Type B pancreatic cell (in vitro differentiated cells): ENCODE data around the gene NFU1. TPM values are rescaled to one million over a fixed set of nuclear protein-coding genes. Genes with fewer than 3 reads are reported as not detected.

ENCODE experiments used
- DNase-seq: peaks from one replicate; pipeline ENCODE4 v3.0.0; 2021; ENCODE audit warnings: mixed read lengths; ENCODE audit not compliant: unreplicated experiment; ENCODE audit errors: extremely low spot score
- H3K27ac Mint-ChIP-seq: 2 replicates; pipeline ENCODE4 v1.8.0; 2021; ENCODE audit warnings: mild to moderate bottlenecking, mixed read lengths
- H3K27me3 Mint-ChIP-seq: 2 replicates; pipeline ENCODE4 v1.8.0; 2021; ENCODE audit warnings: mixed read lengths
- H3K36me3 Mint-ChIP-seq: 2 replicates; pipeline ENCODE4 v1.8.0; 2021; ENCODE audit warnings: mixed read lengths
- H3K4me1 Mint-ChIP-seq: one replicate; pipeline ENCODE4 v1.8.0; 2021; ENCODE audit warnings: mixed read lengths; ENCODE audit not compliant: unreplicated experiment
- H3K4me3 Mint-ChIP-seq: 2 replicates; pipeline ENCODE4 v1.8.0; 2021; ENCODE audit warnings: mild to moderate bottlenecking, mixed read lengths
- H3K9me3 Mint-ChIP-seq: 2 replicates; pipeline ENCODE4 v1.8.0; 2021; ENCODE audit warnings: mixed read lengths
- total RNA-seq: library from RNA; stranded (reverse); gene quantifications from 2 replicates; pipeline ENCODE4 v1.2.1, GENCODE V29; 2021; ENCODE audit warnings: low replicate concordance
- TF ChIP-seq, protein P1 (sequence below): fragments of 200-600 bp; sonication (generic); conservative IDR thresholded peaks from 2 replicates; pipeline ENCODE4 v1.5.0; 2021; ENCODE audit warnings: antibody characterized with exemption, mild to moderate bottlenecking

NFU1 gene
- total RNA-seq, 1 donor from 2014 or later, result 34.0 TPM

GRCh38 chr2:69459936-69460335 is 22.7 kb upstream of the NFU1 start:
- Mint-ChIP-seq H3K4me3 (no peak overlapping the region), H3K36me3 (peaks cover 6% of the 10 kb centered on the region), H3K9me3 (no peaks in the 10 kb centered on the region), H3K4me1 (no peaks in the 10 kb centered on the region), H3K27me3 (no peaks in the 10 kb centered on the region), H3K27ac (no peak overlapping the region)
- no peak for DNase-seq
- TF ChIP-seq, protein P1, sequence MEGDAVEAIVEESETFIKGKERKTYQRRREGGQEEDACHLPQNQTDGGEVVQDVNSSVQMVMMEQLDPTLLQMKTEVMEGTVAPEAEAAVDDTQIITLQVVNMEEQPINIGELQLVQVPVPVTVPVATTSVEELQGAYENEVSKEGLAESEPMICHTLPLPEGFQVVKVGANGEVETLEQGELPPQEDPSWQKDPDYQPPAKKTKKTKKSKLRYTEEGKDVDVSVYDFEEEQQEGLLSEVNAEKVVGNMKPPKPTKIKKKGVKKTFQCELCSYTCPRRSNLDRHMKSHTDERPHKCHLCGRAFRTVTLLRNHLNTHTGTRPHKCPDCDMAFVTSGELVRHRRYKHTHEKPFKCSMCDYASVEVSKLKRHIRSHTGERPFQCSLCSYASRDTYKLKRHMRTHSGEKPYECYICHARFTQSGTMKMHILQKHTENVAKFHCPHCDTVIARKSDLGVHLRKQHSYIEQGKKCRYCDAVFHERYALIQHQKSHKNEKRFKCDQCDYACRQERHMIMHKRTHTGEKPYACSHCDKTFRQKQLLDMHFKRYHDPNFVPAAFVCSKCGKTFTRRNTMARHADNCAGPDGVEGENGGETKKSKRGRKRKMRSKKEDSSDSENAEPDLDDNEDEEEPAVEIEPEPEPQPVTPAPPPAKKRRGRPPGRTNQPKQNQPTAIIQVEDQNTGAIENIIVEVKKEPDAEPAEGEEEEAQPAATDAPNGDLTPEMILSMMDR, result no peak

DNA sequence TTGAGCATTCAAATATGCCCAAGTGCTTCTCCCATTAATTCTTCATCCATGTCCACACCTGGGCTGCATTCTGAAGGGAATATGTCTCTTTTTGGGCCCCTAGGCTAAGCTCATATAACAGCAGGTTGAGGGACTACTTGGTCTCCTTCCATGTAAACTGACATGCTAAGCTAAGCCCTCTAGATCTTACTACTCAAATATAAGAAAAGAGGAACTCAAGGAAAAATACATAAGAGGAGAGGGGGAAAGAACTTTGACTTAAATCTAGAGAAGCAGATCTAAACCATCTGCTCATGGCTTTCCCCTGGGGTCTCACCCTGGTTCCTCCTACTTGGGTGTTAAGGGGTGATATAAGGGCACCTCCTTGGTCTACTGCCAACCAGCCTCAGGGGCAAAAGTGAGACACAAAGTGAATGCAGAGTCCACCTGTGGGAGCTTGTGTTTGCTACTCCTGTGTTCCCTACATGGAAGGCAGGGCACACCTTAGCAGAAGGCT is 19.8 kb upstream of the NFU1 start:
- peaks cover 3% of the 10 kb centered on the region for H3K36me3 Mint-ChIP-seq
- TF ChIP-seq, protein P1, result no peak
- no peaks in the 10 kb centered on the region for H3K27me3 Mint-ChIP-seq
- peaks cover 14% of the 10 kb centered on the region for H3K4me1 Mint-ChIP-seq
- no peak overlapping the region for H3K4me3 Mint-ChIP-seq
- H3K9me3 Mint-ChIP-seq, result no peaks in the 10 kb centered on the region
- no peak overlapping the region for H3K27ac Mint-ChIP-seq
- DNase-seq, result no peak

DNA sequence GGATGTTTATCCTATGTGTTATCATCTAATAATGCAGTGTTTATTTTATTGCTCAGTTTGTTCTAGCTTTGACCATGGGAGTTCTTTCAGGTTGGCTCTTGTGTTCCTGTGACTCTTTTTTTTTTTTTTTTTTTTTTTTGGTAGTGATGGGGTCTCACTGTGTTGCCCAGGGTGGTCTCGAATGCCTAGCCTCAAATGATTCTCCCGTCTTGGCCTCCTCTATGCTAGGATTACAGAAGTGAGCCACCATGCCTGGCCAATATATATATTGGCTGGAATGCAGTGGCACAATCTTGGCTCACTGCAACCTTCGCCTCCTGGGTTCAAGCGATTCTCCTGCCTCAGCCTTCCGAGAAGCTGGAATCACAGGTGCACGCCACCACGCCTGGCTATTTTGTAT is 18.9 kb upstream of the NFU1 start:
- Mint-ChIP-seq H3K4me3 (no peak overlapping the region), H3K36me3 (no peaks in the 10 kb centered on the region), H3K4me1 (peaks cover 14% of the 10 kb centered on the region), H3K27me3 (no peaks in the 10 kb centered on the region), H3K27ac (no peak overlapping the region), H3K9me3 (no peaks in the 10 kb centered on the region)
- TF ChIP-seq, protein P1, result no peak
- no peak for DNase-seq

GRCh38 chr2:69454976-69455375 is 17.7 kb upstream of the NFU1 start:
- TF ChIP-seq, protein P1, result no peak
- Mint-ChIP-seq H3K27ac (no peak overlapping the region), H3K4me1 (peaks cover 18% of the 10 kb centered on the region), H3K9me3 (no peaks in the 10 kb centered on the region), H3K36me3 (no peaks in the 10 kb centered on the region), H3K27me3 (no peaks in the 10 kb centered on the region), H3K4me3 (no peak overlapping the region)
- DNase-seq, result no peak

DNA sequence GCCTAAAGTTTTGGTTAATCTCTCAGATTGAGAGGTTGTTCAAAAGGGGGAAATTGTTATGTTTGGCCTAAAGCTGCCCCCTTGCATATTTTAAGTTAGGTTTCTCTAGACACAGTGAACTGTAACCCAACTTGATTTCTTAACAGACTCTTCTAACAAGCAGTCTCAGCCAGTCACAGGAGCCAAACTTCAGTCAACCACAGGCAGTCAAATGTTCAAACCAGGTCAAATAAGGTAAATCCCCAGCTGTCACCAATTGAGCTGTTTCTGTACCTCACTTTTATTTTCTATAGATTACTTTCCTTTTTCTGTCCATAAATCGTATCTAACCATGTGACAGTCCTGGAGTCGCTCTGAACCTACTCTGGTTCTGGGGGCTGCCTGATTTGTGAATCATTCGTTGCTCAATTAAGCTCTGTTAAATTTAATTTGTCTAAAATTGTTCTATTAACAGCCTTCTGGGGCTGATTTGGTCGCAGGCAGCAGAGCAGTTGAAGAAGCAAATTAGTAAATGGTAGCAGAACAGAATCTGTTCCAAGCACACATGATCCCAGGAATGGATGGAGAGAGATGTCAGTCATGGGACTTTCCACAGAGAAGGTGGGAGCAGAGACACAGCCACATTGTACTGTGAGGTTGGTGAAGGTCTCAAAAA is 16.4 kb upstream of the NFU1 start:
- H3K27me3 Mint-ChIP-seq, result no peaks in the 10 kb centered on the region
- no peaks in the 10 kb centered on the region for H3K36me3 Mint-ChIP-seq

More for the DNA sequence above, 16.4 kb upstream of the NFU1 start:
- Mint-ChIP-seq H3K4me3 (no peak overlapping the region), H3K27ac (no peak overlapping the region), H3K4me1 (peaks cover 18% of the 10 kb centered on the region), H3K9me3 (no peaks in the 10 kb centered on the region)
- DNase-seq, result no peak
- TF ChIP-seq, protein P1, result no peak
